A673 (cell line): Measurements from ENCODE around the gene SGO2.

Experiments used
- CTCF ChIP-seq: fragments of 300-800, 200-600 bp; sonication (generic); conservative IDR thresholded peaks from 2 replicates; pipeline ENCODE4 v1.5.1; 2017; ENCODE audit warnings: low read depth, mild to moderate bottlenecking, antibody characterized with exemption, low read length, moderate library complexity, mixed read lengths
- EZH2 ChIP-seq: fragments of 200-600 bp; sonication (generic); IDR thresholded peaks from 2 replicates; pipeline ENCODE4 v1.6.1; 2017; ENCODE audit warnings: borderline replicate concordance, low read depth, mild to moderate bottlenecking, mixed read lengths, antibody characterized with exemption, low read length; ENCODE audit not compliant: poor library complexity, severe bottlenecking

- no peak for TF ChIP-seq CTCF
- TF ChIP-seq EZH2: no peak
These were observed 18.8 kb upstream of the SGO2 start for GRCh38 chr2:200507179-200507578.
